Measurements from ENCODE around the gene ANKMY1.

DNA sequence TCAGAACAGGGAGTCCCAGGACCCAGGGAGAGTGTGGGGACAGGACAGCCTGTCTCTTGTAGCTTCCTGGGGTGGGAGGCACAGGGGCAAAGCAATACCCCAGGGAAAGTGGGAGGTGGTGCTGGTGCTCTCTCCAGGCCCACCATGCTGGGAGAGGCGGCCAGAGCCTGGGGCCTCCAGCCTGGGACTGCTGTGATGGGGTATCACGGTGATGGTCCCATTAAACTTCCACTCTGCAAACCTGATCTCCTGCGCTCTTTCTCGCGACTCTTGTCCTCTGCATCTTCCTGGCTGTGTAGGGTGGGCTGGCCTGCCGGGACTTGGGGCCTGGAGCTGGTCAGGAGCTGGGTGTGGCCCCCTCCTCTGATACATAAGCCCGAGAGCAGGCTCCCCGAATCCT is 20.7 kb upstream of the ANKMY1 start:
- TF ChIP-seq ZEB1 (IDR thresholded peaks at IDR 0.05; ENCODE audit: insufficient replicate concordance, low read depth) (no peak), POLR2A (IDR thresholded peaks at IDR 0.05; ENCODE audit: insufficient read depth in 1 of 2, low read depth in 2 of 2, low read length in 2 of 2) (peak in 1 of 2 experiments; percentile 9; a peak in 1 of 4 replicates), ZNF644 (CRISPR knock-in tag; IDR thresholded peaks at IDR 0.05; ENCODE audit: low read depth) (no peak), NCOA5 (CRISPR knock-in tag; IDR thresholded peaks at IDR 0.05) (no peak), CHD4 (IDR thresholded peaks at IDR 0.05; ENCODE audit: borderline replicate concordance, low read length) (no peak), YY1 (IDR thresholded peaks at IDR 0.05; ENCODE audit: insufficient read depth, insufficient replicate concordance, low read depth, low read length) (no peak), MAFG (CRISPR knock-in tag; IDR thresholded peaks at IDR 0.05) (no peak)
- TF ChIP-seq, protein P1, sequence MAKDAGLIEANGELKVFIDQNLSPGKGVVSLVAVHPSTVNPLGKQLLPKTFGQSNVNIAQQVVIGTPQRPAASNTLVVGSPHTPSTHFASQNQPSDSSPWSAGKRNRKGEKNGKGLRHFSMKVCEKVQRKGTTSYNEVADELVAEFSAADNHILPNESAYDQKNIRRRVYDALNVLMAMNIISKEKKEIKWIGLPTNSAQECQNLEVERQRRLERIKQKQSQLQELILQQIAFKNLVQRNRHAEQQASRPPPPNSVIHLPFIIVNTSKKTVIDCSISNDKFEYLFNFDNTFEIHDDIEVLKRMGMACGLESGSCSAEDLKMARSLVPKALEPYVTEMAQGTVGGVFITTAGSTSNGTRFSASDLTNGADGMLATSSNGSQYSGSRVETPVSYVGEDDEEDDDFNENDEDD (CRISPR knock-in tag; IDR thresholded peaks at IDR 0.05; ENCODE audit: borderline replicate concordance): no peak

Measured in HepG2 (cell line).